PC-3 (cell line): Measurements from ENCODE around the gene ABCC3. TPM values are rescaled to one million over a fixed set of nuclear protein-coding genes. Genes with fewer than 3 reads are reported as not detected.
A peak's percentile ranks its signal among the peaks of the same experiment; 100 is the strongest.

ENCODE experiments used
- ATAC-seq: fragments of 200-7000 bp; cut with Tn5 transposase; 2 replicates; pipeline ENCODE4 v1.9.1; 2020; ENCODE audit warnings: mild to moderate bottlenecking, moderate library complexity
- BruUV-seq: library from RNA; stranded (reverse); fragments of 400-500 nt; replicated peaks from 2 replicates; lab custom pipeline; 2021; lab: Mats Ljungman, UMichigan
- CTCF ChIA-PET: fragments of 300-600 bp; sonication (Branson Sonifier 250); formaldehyde crosslinking; loops from one replicate; lab custom pipeline; 2022; ENCODE audit warnings: antibody characterized with exemption; lab: Charles Lee
- POLR2A ChIA-PET: fragments of 300-600 bp; sonication (Branson Sonifier 250); formaldehyde crosslinking; loops from one replicate; lab custom pipeline; 2022; ENCODE audit warnings: antibody characterized with exemption; ENCODE audit not compliant: unreplicated experiment; lab: Charles Lee
- DNase-seq: peaks from one replicate; pipeline ENCODE4 v3.0.0-alpha.2; 2015
- H2AFZ ChIP-seq: fragments of 300-600 bp; sonication (generic); 2 replicates; pipeline ENCODE4 v1.6.0; 2016; ENCODE audit warnings: antibody characterized with exemption, low read length
- H3F3A ChIP-seq: fragments of 300-600 bp; sonication (generic); one replicate; pipeline ENCODE4 v1.6.0; 2017; ENCODE audit warnings: antibody characterized with exemption, low read length, control low read depth, mild to moderate bottlenecking; ENCODE audit not compliant: unreplicated experiment
- H3K27ac ChIP-seq: fragments of 300-600 bp; sonication (generic); 2 replicates; pipeline ENCODE4 v1.5.1; 2016; ENCODE audit warnings: mild to moderate bottlenecking, low read length
- H3K27me3 ChIP-seq: fragments of 300-600 bp; sonication (generic); 2 replicates; pipeline ENCODE4 v1.6.1; 2016; ENCODE audit warnings: low read length, mixed read lengths
- H3K36me3 ChIP-seq: fragments of 300-600 bp; sonication (generic); 2 replicates; pipeline ENCODE4 v1.6.1; 2016; ENCODE audit warnings: low read depth, mixed run types, low read length, mixed read lengths
- H3K4me1 ChIP-seq: fragments of 300-600 bp; sonication (generic); 2 replicates; pipeline ENCODE4 v1.5.1; 2016; ENCODE audit warnings: low read length; ENCODE audit not compliant: insufficient read depth
- H3K4me2 ChIP-seq: fragments of 300-600 bp; sonication (generic); 2 replicates; pipeline ENCODE4 v1.6.0; 2016; ENCODE audit warnings: low read length
- H3K4me3 ChIP-seq: fragments of 300-600 bp; sonication (generic); 2 replicates; pipeline ENCODE4 v1.5.1; 2016; ENCODE audit warnings: mild to moderate bottlenecking, low read length, mixed read lengths
- H3K79me2 ChIP-seq: fragments of 300-600 bp; sonication (generic); 2 replicates; pipeline ENCODE4 v1.6.1; 2017; ENCODE audit warnings: low read length, mixed read lengths
- H3K9ac ChIP-seq: fragments of 300-600 bp; sonication (generic); 2 replicates; pipeline ENCODE4 v1.6.0; 2016; ENCODE audit warnings: mild to moderate bottlenecking, low read length
- H3K9me2 ChIP-seq: fragments of 300-600 bp; sonication (generic); replicated peaks from 2 replicates; pipeline ENCODE4 v1.6.1; 2016; ENCODE audit warnings: mixed run types, low read length, mixed read lengths
- H3K9me3 ChIP-seq: fragments of 300-600 bp; sonication (generic); 2 replicates; pipeline ENCODE4 v1.6.1; 2016; ENCODE audit warnings: low read length, mixed read lengths
- H4K20me1 ChIP-seq: fragments of 300-600 bp; sonication (generic); 2 replicates; pipeline ENCODE4 v1.6.1; 2016; ENCODE audit warnings: low read length, mixed read lengths
- CTCF ChIP-seq: fragments of 300-600 bp; sonication (generic); conservative IDR thresholded peaks from 2 replicates; pipeline ENCODE4 v1.5.1; 2017; ENCODE audit warnings: antibody characterized with exemption, low read depth, mild to moderate bottlenecking, low read length
- EZH2 ChIP-seq: fragments of 300-600 bp; sonication (generic); IDR thresholded peaks from one replicate; pipeline ENCODE4 v1.6.1; 2017; ENCODE audit warnings: antibody characterized with exemption, mild to moderate bottlenecking, low read length; ENCODE audit not compliant: unreplicated experiment
- EZH2phosphoT487 ChIP-seq: fragments of 300-600 bp; sonication (generic); IDR thresholded peaks from 2 replicates; pipeline ENCODE4 v1.6.1; 2018; ENCODE audit warnings: mild to moderate bottlenecking, antibody characterized with exemption, low read length, borderline replicate concordance
- intact Hi-C: fragments of 100-400 bp; cut with micrococcal nuclease; formaldehyde crosslinking; loops from 2 replicates; pipeline ENCODE4 v1.9.0; 2023
- total RNA-seq: library from RNA; depleted of rRNA; stranded (reverse); fragments of >200 nt; gene quantifications from 2 replicates; pipeline ENCODE4 v1.2.3, GENCODE V29; 2014

Gene ABCC3
- total RNA-seq, 1 experiment from 2014 or later: 50.2 TPM

GRCh38 chr17:50672071-50672470, 37.4 kb downstream of the ABCC3 start:
- TF ChIP-seq CTCF (no peak), EZH2 (no peak), EZH2phosphoT487 (no peak)
- H3K4me2 ChIP-seq: no peak overlapping the region
- no peak overlapping the region for H3K4me3 ChIP-seq
- intact Hi-C loops: no loop called here
- no peaks in the 10 kb centered on the region for H3K27me3 ChIP-seq
- H3K4me1 ChIP-seq: peaks cover 34% of the 10 kb centered on the region
- H3K27ac ChIP-seq: no peak overlapping the region
- no peaks in the 10 kb centered on the region for H3K9me2 ChIP-seq
- ChIA-PET POLR2A (no interaction called here), CTCF (interaction anchor here (1.0 kb wide), 1 partner anchor 23 kb away, joined by 3 read pairs; no protein-coding TSS in a partner anchor)
- H3F3A ChIP-seq: no peaks in the 10 kb centered on the region
- no peak overlapping the region for H2AFZ ChIP-seq
- no TSS peak for BruUV-seq
- no peaks in the 10 kb centered on the region for H4K20me1 ChIP-seq
- DNase-seq (no peak), ATAC-seq (no peak)
- no peaks in the 10 kb centered on the region for H3K9me3 ChIP-seq
- 0 out of 2 replicates have a peak, but pooled peaks cover under 1% of the 10 kb centered on the region for H3K36me3 ChIP-seq
- H3K79me2 ChIP-seq: no peaks in the 10 kb centered on the region
- no peak overlapping the region for H3K9ac ChIP-seq

GRCh38 chr17:50672831-50673551, 38.3 kb downstream of the ABCC3 start:
- BruUV-seq: no TSS peak
- H2AFZ ChIP-seq: no peak overlapping the region
- DNase-seq (peak; percentile 63), ATAC-seq (peak; percentile 86)
- no peaks in the 10 kb centered on the region for H3F3A ChIP-seq
- no peak overlapping the region for H3K4me3 ChIP-seq
- peaks cover 27% of the 10 kb centered on the region for H3K4me1 ChIP-seq
- no peaks in the 10 kb centered on the region for H3K9me2 ChIP-seq
- no peaks in the 10 kb centered on the region for H3K79me2 ChIP-seq
- intact Hi-C loops: no loop called here
- no peak for TF ChIP-seq EZH2
- TF ChIP-seq EZH2phosphoT487: no peak
- no peak for TF ChIP-seq CTCF
- H3K36me3 ChIP-seq: 0 out of 2 replicates have a peak, but pooled peaks cover 5% of the 10 kb centered on the region
- no peaks in the 10 kb centered on the region for H3K27me3 ChIP-seq
- H4K20me1 ChIP-seq: no peaks in the 10 kb centered on the region
- POLR2A ChIA-PET: interaction anchor here (0.6 to 0.7 kb wide), 2 partner anchors 34 to 130 kb away, joined by 4 read pairs; no protein-coding TSS in a partner anchor
- no peak overlapping the region for H3K9ac ChIP-seq
- no peaks in the 10 kb centered on the region for H3K9me3 ChIP-seq
- no peak overlapping the region for H3K27ac ChIP-seq
- CTCF ChIA-PET: interaction anchor here (0.6 kb wide), 1 partner anchor 100 kb away, joined by 3 read pairs; no protein-coding TSS in a partner anchor
- H3K4me2 ChIP-seq: no peak overlapping the region; the same call in 1 of the 2 replicates

DNA sequence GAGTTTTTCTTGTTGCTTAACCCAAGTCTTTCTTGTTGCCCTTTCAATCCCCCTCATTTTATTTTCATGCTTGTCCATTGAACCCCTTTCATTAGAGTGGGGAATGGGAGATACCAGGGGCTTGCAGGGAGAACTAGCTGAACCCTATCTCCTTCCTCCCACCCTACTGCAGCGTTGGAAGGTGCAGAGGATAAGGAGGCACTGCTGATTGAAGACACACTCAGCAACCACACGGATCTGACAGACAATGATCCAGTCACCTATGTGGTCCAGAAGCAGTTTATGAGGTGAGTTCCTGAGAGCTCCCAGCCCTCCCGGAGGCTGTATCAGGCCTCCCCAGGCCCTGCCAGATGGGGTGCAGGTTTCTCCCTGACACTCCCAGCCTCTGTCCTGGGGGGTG, 40.5 kb downstream of the ABCC3 start:
- Histone ChIP-seq H3F3A (no peaks in the 10 kb centered on the region), H4K20me1 (no peaks in the 10 kb centered on the region), H3K27ac (no peak overlapping the region), H3K9me2 (no peaks in the 10 kb centered on the region), H2AFZ (no peak overlapping the region), H3K4me3 (no peak overlapping the region), H3K9me3 (no peaks in the 10 kb centered on the region), H3K27me3 (no peaks in the 10 kb centered on the region), H3K9ac (no peak overlapping the region), H3K4me2 (no peak overlapping the region), H3K4me1 (peaks cover 18% of the 10 kb centered on the region), H3K79me2 (no peaks in the 10 kb centered on the region), H3K36me3 (0 out of 2 replicates have a peak, but pooled peaks cover 5% of the 10 kb centered on the region)
- ChIA-PET CTCF (no interaction called here), POLR2A (no interaction called here)
- no TSS peak for BruUV-seq
- intact Hi-C loops: no loop called here
- TF ChIP-seq CTCF: no peak
- no peak for TF ChIP-seq EZH2phosphoT487
- TF ChIP-seq EZH2: no peak
- ATAC-seq: no peak
- DNase-seq: no peak
